Measurements from ENCODE around the gene MYRIP.

DNA sequence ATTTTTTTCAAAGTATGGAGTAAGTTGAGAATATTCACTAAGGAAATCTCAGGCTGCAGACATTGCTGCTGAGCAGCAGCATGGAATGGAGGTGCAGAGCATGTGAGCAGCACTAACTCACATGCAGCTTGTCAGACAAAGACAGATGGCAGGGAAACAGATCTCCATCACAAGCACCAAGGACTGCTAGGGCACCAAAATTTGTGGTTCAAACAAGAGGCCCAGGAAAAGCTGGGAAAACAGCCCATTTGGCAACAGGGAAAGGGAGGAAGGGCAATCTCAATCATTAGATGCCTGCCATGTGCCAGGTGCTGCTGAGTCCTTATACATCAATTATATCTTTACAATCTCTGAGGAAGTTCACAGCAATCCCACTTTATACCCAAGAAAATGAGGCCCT lies 452.9 kb downstream of the MYRIP start:
- TF ChIP-seq POLR2AphosphoS5 (IDR thresholded peaks at IDR 0.05; ENCODE audit: low read depth, low read length): no peak
- TF ChIP-seq POLR2A (IDR thresholded peaks at IDR 0.05; ENCODE audit: low read depth, low read length): no peak
- no peak for TF ChIP-seq TAF1 (IDR thresholded peaks at IDR 0.05; ENCODE audit: borderline replicate concordance, low read depth, low read length)

Measured in GM12892 (cell line).